ENCODE data around the gene MAGI2. TPM values are rescaled to one million over a fixed set of nuclear protein-coding genes. Genes with fewer than 3 reads are reported as not detected.

MAGI2 gene
- total RNA-seq, 1 donor from 2014 or later: 0.80 TPM

- ATAC-seq: no peak
Measured at GRCh38 chr7:78396210-78396609, 1057.3 kb downstream of the MAGI2 start.

GRCh38 chr7:78395298-78396036 lies 1058.0 kb downstream of the MAGI2 start:
- ATAC-seq: no peak

- no peak for ATAC-seq
Measured at GRCh38 chr7:78389022-78389421, 1064.4 kb downstream of the MAGI2 start.

- ATAC-seq: no peak
Measured at GRCh38 chr7:78386520-78386919, 1066.9 kb downstream of the MAGI2 start.

- ATAC-seq: no peak
Measured at GRCh38 chr7:78383096-78383880, 1070.2 kb downstream of the MAGI2 start.

GRCh38 chr7:78379148-78379547 lies 1074.3 kb downstream of the MAGI2 start:
- ATAC-seq: no peak

- no peak for ATAC-seq
Measured at GRCh38 chr7:78377532-78377931, 1075.9 kb downstream of the MAGI2 start.

GRCh38 chr7:78370936-78371335 lies 1082.5 kb downstream of the MAGI2 start:
- ATAC-seq: no peak

- ATAC-seq: no peak
Measured at GRCh38 chr7:78368771-78369170, 1084.7 kb downstream of the MAGI2 start.

GRCh38 chr7:78367280-78367773 lies 1086.1 kb downstream of the MAGI2 start:
- ATAC-seq: no peak

GRCh38 chr7:78363866-78364265 lies 1089.6 kb downstream of the MAGI2 start:
- no peak for ATAC-seq

- no peak for ATAC-seq
Measured at GRCh38 chr7:78359836-78360235, 1093.6 kb downstream of the MAGI2 start.

GRCh38 chr7:78357709-78358108 lies 1095.8 kb downstream of the MAGI2 start:
- no peak for ATAC-seq

- ATAC-seq: no peak
Measured at GRCh38 chr7:78355834-78356233, 1097.6 kb downstream of the MAGI2 start.

- ATAC-seq: no peak
Measured at GRCh38 chr7:78350926-78351325, 1102.5 kb downstream of the MAGI2 start.

GRCh38 chr7:78350391-78350790 lies 1103.1 kb downstream of the MAGI2 start:
- no peak for ATAC-seq

- no peak for ATAC-seq
Measured at GRCh38 chr7:78346827-78347226, 1106.6 kb downstream of the MAGI2 start.

GRCh38 chr7:78345979-78346378 lies 1107.5 kb downstream of the MAGI2 start:
- ATAC-seq: no peak

- ATAC-seq: no peak
Measured at GRCh38 chr7:78345293-78345911, 1108.1 kb downstream of the MAGI2 start.

- ATAC-seq: no peak
Measured at GRCh38 chr7:78334426-78334825, 1119.0 kb downstream of the MAGI2 start.

- no peak for ATAC-seq
Measured at GRCh38 chr7:78333530-78334425, 1119.7 kb downstream of the MAGI2 start.

GRCh38 chr7:78329001-78329655 lies 1124.3 kb downstream of the MAGI2 start:
- no peak for ATAC-seq
